HG02610 (cell line): ENCODE measurements around the gene SNX18.

ENCODE experiments used
- ATAC-seq: cut with Tn5 transposase; IDR thresholded peaks from one replicate; pipeline ENCODE4 v1.9.1; 2021; ENCODE audit warnings: mild to moderate bottlenecking, moderate library complexity; ENCODE audit not compliant: unreplicated experiment

The SNX18 gene

GRCh38 chr5:54538156-54538555 lies 20.6 kb downstream of the SNX18 start:
- ATAC-seq: no peak

GRCh38 chr5:54539001-54539400 lies 21.4 kb downstream of the SNX18 start:
- ATAC-seq: no peak

GRCh38 chr5:54540286-54540685 lies 22.7 kb downstream of the SNX18 start:
- ATAC-seq: no peak

- no peak for ATAC-seq
Measured at GRCh38 chr5:54541823-54542783, 24.5 kb downstream of the SNX18 start.

GRCh38 chr5:54544044-54544443 lies 26.5 kb downstream of the SNX18 start:
- ATAC-seq: no peak

GRCh38 chr5:54545796-54546195 lies 28.2 kb downstream of the SNX18 start:
- no peak for ATAC-seq

GRCh38 chr5:54547711-54548250 lies 30.2 kb downstream of the SNX18 start:
- ATAC-seq: no peak

- ATAC-seq: no peak
Measured at GRCh38 chr5:54548565-54548964, 31.0 kb downstream of the SNX18 start.

GRCh38 chr5:54551292-54551691 lies 33.7 kb downstream of the SNX18 start:
- ATAC-seq: no peak

GRCh38 chr5:54551926-54552325 lies 34.4 kb downstream of the SNX18 start:
- no peak for ATAC-seq

- no peak for ATAC-seq
Measured at GRCh38 chr5:54552446-54552845, 34.9 kb downstream of the SNX18 start.

GRCh38 chr5:54553659-54554207 lies 36.2 kb downstream of the SNX18 start:
- ATAC-seq: no peak

GRCh38 chr5:54556141-54556540 lies 38.6 kb downstream of the SNX18 start:
- ATAC-seq: no peak

- no peak for ATAC-seq
Measured at GRCh38 chr5:54558362-54558761, 40.8 kb downstream of the SNX18 start.

- no peak for ATAC-seq
Measured at GRCh38 chr5:54561651-54562050, 44.1 kb downstream of the SNX18 start.

- no peak for ATAC-seq
Measured at GRCh38 chr5:54563083-54563761, 45.7 kb downstream of the SNX18 start.

GRCh38 chr5:54567996-54568395 lies 50.4 kb downstream of the SNX18 start:
- ATAC-seq: no peak

GRCh38 chr5:54570916-54571315 lies 53.4 kb downstream of the SNX18 start:
- no peak for ATAC-seq

- no peak for ATAC-seq
Measured at GRCh38 chr5:54571462-54571861, 53.9 kb downstream of the SNX18 start.

GRCh38 chr5:54573812-54574489 lies 56.4 kb downstream of the SNX18 start:
- ATAC-seq: no peak

- no peak for ATAC-seq
Measured at GRCh38 chr5:54577528-54577927, 60.0 kb downstream of the SNX18 start.
